GM12878 (cell line): ENCODE measurements around the gene TNFRSF6B. TPM values are rescaled to one million over a fixed set of nuclear protein-coding genes. Genes with fewer than 3 reads are reported as not detected.

Experiments used
- BCLAF1 ChIP-seq: fragments of 450-650 bp; IDR thresholded peaks from 2 replicates; pipeline ENCODE4 v1.6.1; 2017; ENCODE audit warnings: antibody characterized with exemption, mild to moderate bottlenecking, moderate library complexity
- CHD4 ChIP-seq: fragments of 200-600 bp; sonication (generic); IDR thresholded peaks from 2 replicates; pipeline ENCODE4 v1.6.1; 2016; ENCODE audit warnings: mild to moderate bottlenecking
- IKZF2 ChIP-seq, 2 experiments: fragments of 450-650 bp; IDR thresholded peaks; 2 replicates each; pipeline ENCODE4 v1.6.1; 2017; ENCODE audit warnings: mild to moderate bottlenecking in 2 of 2, moderate library complexity in 2 of 2
- PAX5 ChIP-seq: IDR thresholded peaks from 2 replicates; pipeline ENCODE4 v1.6.1; 2011; ENCODE audit warnings: low read depth, low read length, borderline replicate concordance
- SMC3 ChIP-seq: IDR thresholded peaks from 2 replicates; pipeline ENCODE4 v1.6.1; 2011; ENCODE audit warnings: low read length, improper control_type of control experiment, borderline replicate concordance
- SPI1 ChIP-seq: IDR thresholded peaks from 2 replicates; pipeline ENCODE4 v1.6.1; 2011; ENCODE audit warnings: low read depth, mild to moderate bottlenecking, low read length, moderate library complexity, borderline replicate concordance; ENCODE audit not compliant: insufficient read depth
- YBX1 ChIP-seq: fragments of 450-650 bp; IDR thresholded peaks from 2 replicates; pipeline ENCODE4 v1.6.1; 2016; ENCODE audit warnings: antibody characterized with exemption
- ZNF687 ChIP-seq: fragments of 450-650 bp; IDR thresholded peaks from 2 replicates; pipeline ENCODE4 v1.6.1; 2017; ENCODE audit warnings: mild to moderate bottlenecking, moderate library complexity
- ZSCAN29 ChIP-seq: fragments of 450-650 bp; IDR thresholded peaks from 2 replicates; pipeline ENCODE4 v1.6.1; 2017; ENCODE audit warnings: mild to moderate bottlenecking, moderate library complexity
- polyA plus RNA-seq, 11 experiments: library from polyadenylated mRNA; depleted of rRNA in 4 of 11; unstranded in 6 of 11; stranded (reverse) in 5 of 11; fragments of >200 nt; fragmentation: Nextera tagmentation in 4 of 11; fragmentation: Illumina TruSeq in 1 of 11; extraction: Ambion mirVana in 4 of 11; extraction: Trizol in 1 of 11; gene quantifications; 1 replicate in 1 of 11; 2 replicates in 10 of 11; pipeline versions ENCODE4 v1.2.1 to v1.2.3, GENCODE V29; 2011 to 2016; ENCODE audit warnings: inconsistent platforms in 2 of 11, missing spikeins in 2 of 11, low read depth in 1 of 11
- total RNA-seq, 4 experiments: library from RNA; depleted of rRNA in 3 of 4; stranded (reverse); fragments of >200 nt in 3 of 4; fragmentation: Illumina TruSeq in 1 of 4; extraction: Trizol in 1 of 4; gene quantifications; 2 replicates each; pipeline versions ENCODE4 v1.2.1 to v1.2.3, GENCODE V29; 2013 to 2021
- TF ChIP-seq, protein P1 (sequence below): IDR thresholded peaks from 2 replicates; pipeline ENCODE4 v1.6.1; 2011; ENCODE audit warnings: borderline replicate concordance, low read depth, mild to moderate bottlenecking, moderate library complexity, low read length; ENCODE audit not compliant: insufficient read depth, poor library complexity, severe bottlenecking
- TF ChIP-seq, protein P2 (sequence below): fragments of 450-650 bp; formaldehyde crosslinking; IDR thresholded peaks from 2 replicates; pipeline ENCODE4 v1.4.0; 2020; ENCODE audit warnings: mild to moderate bottlenecking, moderate library complexity
- TF ChIP-seq, protein P3 (sequence below): IDR thresholded peaks from 2 replicates; pipeline ENCODE4 v1.6.1; 2012; ENCODE audit warnings: mild to moderate bottlenecking, low read depth, low read length

Gene TNFRSF6B
- total and polyA plus RNA-seq, 10 of the 15 experiments (the other 5 are each of a cell fraction or from before 2014, with no cell fraction given) = 0.67 to 2.2 (median 1.8) TPM; not detected in 7

GRCh38 chr20:63739130-63740069, 42.9 kb downstream of the TNFRSF6B start, which contains the start of gene SLC2A4RG (continued):
- TF ChIP-seq ZNF687 (no peak), IKZF2 (IDR thresholded peaks at IDR 0.05) (no peak), YBX1 (no peak), BCLAF1 (no peak), PAX5 (no peak), SPI1 (no peak), CHD4 (no peak), SMC3 (no peak), ZSCAN29 (no peak)
- TF ChIP-seq, protein P1, sequence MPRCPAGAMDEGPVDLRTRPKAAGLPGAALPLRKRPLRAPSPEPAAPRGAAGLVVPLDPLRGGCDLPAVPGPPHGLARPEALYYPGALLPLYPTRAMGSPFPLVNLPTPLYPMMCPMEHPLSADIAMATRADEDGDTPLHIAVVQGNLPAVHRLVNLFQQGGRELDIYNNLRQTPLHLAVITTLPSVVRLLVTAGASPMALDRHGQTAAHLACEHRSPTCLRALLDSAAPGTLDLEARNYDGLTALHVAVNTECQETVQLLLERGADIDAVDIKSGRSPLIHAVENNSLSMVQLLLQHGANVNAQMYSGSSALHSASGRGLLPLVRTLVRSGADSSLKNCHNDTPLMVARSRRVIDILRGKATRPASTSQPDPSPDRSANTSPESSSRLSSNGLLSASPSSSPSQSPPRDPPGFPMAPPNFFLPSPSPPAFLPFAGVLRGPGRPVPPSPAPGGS = no peak
- TF ChIP-seq, protein P2, sequence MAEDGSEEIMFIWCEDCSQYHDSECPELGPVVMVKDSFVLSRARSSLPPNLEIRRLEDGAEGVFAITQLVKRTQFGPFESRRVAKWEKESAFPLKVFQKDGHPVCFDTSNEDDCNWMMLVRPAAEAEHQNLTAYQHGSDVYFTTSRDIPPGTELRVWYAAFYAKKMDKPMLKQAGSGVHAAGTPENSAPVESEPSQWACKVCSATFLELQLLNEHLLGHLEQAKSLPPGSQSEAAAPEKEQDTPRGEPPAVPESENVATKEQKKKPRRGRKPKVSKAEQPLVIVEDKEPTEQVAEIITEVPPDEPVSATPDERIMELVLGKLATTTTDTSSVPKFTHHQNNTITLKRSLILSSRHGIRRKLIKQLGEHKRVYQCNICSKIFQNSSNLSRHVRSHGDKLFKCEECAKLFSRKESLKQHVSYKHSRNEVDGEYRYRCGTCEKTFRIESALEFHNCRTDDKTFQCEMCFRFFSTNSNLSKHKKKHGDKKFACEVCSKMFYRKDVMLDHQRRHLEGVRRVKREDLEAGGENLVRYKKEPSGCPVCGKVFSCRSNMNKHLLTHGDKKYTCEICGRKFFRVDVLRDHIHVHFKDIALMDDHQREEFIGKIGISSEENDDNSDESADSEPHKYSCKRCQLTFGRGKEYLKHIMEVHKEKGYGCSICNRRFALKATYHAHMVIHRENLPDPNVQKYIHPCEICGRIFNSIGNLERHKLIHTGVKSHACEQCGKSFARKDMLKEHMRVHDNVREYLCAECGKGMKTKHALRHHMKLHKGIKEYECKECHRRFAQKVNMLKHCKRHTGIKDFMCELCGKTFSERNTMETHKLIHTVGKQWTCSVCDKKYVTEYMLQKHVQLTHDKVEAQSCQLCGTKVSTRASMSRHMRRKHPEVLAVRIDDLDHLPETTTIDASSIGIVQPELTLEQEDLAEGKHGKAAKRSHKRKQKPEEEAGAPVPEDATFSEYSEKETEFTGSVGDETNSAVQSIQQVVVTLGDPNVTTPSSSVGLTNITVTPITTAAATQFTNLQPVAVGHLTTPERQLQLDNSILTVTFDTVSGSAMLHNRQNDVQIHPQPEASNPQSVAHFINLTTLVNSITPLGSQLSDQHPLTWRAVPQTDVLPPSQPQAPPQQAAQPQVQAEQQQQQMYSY (CRISPR knock-in tag) = no peak
- TF ChIP-seq, protein P3, sequence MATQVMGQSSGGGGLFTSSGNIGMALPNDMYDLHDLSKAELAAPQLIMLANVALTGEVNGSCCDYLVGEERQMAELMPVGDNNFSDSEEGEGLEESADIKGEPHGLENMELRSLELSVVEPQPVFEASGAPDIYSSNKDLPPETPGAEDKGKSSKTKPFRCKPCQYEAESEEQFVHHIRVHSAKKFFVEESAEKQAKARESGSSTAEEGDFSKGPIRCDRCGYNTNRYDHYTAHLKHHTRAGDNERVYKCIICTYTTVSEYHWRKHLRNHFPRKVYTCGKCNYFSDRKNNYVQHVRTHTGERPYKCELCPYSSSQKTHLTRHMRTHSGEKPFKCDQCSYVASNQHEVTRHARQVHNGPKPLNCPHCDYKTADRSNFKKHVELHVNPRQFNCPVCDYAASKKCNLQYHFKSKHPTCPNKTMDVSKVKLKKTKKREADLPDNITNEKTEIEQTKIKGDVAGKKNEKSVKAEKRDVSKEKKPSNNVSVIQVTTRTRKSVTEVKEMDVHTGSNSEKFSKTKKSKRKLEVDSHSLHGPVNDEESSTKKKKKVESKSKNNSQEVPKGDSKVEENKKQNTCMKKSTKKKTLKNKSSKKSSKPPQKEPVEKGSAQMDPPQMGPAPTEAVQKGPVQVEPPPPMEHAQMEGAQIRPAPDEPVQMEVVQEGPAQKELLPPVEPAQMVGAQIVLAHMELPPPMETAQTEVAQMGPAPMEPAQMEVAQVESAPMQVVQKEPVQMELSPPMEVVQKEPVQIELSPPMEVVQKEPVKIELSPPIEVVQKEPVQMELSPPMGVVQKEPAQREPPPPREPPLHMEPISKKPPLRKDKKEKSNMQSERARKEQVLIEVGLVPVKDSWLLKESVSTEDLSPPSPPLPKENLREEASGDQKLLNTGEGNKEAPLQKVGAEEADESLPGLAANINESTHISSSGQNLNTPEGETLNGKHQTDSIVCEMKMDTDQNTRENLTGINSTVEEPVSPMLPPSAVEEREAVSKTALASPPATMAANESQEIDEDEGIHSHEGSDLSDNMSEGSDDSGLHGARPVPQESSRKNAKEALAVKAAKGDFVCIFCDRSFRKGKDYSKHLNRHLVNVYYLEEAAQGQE = no peak
